IMR-90 (cell line): Measurements from ENCODE around the gene CREG1. TPM values are rescaled to one million over a fixed set of nuclear protein-coding genes. Genes with fewer than 3 reads are reported as not detected.

ENCODE experiments used
- ATAC-seq: fragments of 200-7000 bp; cut with Tn5 transposase; 2 replicates; pipeline ENCODE4 v1.9.1; 2020; ENCODE audit warnings: low read depth, mild to moderate bottlenecking, moderate library complexity
- BruUV-seq: library from RNA; stranded (reverse); fragments of 400-500 nt; replicated peaks from 2 replicates; lab custom pipeline; 2021; lab: Mats Ljungman, UMichigan
- CTCF ChIA-PET: fragments of 300-600 bp; formaldehyde crosslinking; extraction: SDS; loops from one replicate; lab custom pipeline; 2021; ENCODE audit warnings: antibody characterized with exemption; lab: Yijun Ruan, JAX
- POLR2A ChIA-PET: fragments of 300-600 bp; sonication (Branson Sonifier 250); formaldehyde crosslinking; loops from one replicate; lab custom pipeline; 2022; ENCODE audit warnings: antibody characterized with exemption; ENCODE audit not compliant: unreplicated experiment; lab: Charles Lee
- DNase-seq: peaks from one replicate; pipeline ENCODE4 v3.0.0; 2013
- H2AFZ ChIP-seq: replicated peaks from 2 replicates; pipeline ENCODE3; 2013; ENCODE audit warnings: low read length, mild to moderate bottlenecking; ENCODE audit not compliant: poor library complexity
- H2AK5ac ChIP-seq: 2 replicates; pipeline ENCODE4 v1.6.1; 2013; ENCODE audit warnings: low read depth, low read length, inconsistent platforms
- H2AK9ac ChIP-seq: replicated peaks from 2 replicates; pipeline ENCODE3; 2013; ENCODE audit warnings: mild to moderate bottlenecking, low read depth, low read length, moderate library complexity; ENCODE audit not compliant: poor library complexity
- H2BK120ac ChIP-seq: 2 replicates; pipeline ENCODE4 v1.6.1; 2013; ENCODE audit warnings: low read depth, low read length, inconsistent platforms
- H2BK15ac ChIP-seq: 3 replicates; pipeline ENCODE4 v1.6.1; 2013; ENCODE audit warnings: low read depth, low read length, inconsistent platforms
- H2BK20ac ChIP-seq: 2 replicates; pipeline ENCODE4 v1.6.1; 2013; ENCODE audit warnings: low read depth, mild to moderate bottlenecking, inconsistent platforms, low read length, moderate library complexity
- H2BK5ac ChIP-seq: 2 replicates; pipeline ENCODE4 v1.6.1; 2013; ENCODE audit warnings: mild to moderate bottlenecking, low read depth, low read length, inconsistent platforms; ENCODE audit not compliant: poor library complexity, severe bottlenecking
- H3K14ac ChIP-seq: replicated peaks from 2 replicates; pipeline ENCODE4 v1.6.1; 2013; ENCODE audit warnings: low read depth, low read length, inconsistent platforms
- H3K18ac ChIP-seq: 2 replicates; pipeline ENCODE4 v1.6.1; 2013; ENCODE audit warnings: low read depth, low read length, control low read depth
- H3K23ac ChIP-seq: 2 replicates; pipeline ENCODE4 v1.6.1; 2013; ENCODE audit warnings: low read depth, low read length, inconsistent platforms
- H3K27ac ChIP-seq: 2 replicates; pipeline ENCODE4 v1.5.1; 2013; ENCODE audit warnings: mild to moderate bottlenecking, control low read depth, low read length; ENCODE audit not compliant: insufficient read depth
- H3K27me3 ChIP-seq: 2 replicates; pipeline ENCODE4 v1.6.1; 2013; ENCODE audit warnings: low read length; ENCODE audit not compliant: control insufficient read depth, insufficient read depth
- H3K36me3 ChIP-seq: 2 replicates; pipeline ENCODE4 v1.6.1; 2013; ENCODE audit warnings: low read length, mixed read lengths; ENCODE audit not compliant: control insufficient read depth, insufficient read depth
- H3K4ac ChIP-seq: 2 replicates; pipeline ENCODE4 v1.6.1; 2013; ENCODE audit warnings: low read depth, low read length, inconsistent platforms
- H3K4me1 ChIP-seq: 2 replicates; pipeline ENCODE4 v1.6.1; 2013; ENCODE audit warnings: low read length, mixed read lengths; ENCODE audit not compliant: control insufficient read depth, insufficient read depth
- H3K4me2 ChIP-seq: 2 replicates; pipeline ENCODE4 v1.6.1; 2013; ENCODE audit warnings: low read depth, mild to moderate bottlenecking, control low read depth, low read length, moderate library complexity
- H3K4me3 ChIP-seq: 2 replicates; pipeline ENCODE4 v1.5.1; 2013; ENCODE audit warnings: low read depth, mild to moderate bottlenecking, control low read depth, low read length, moderate library complexity; ENCODE audit not compliant: insufficient read depth
- H3K56ac ChIP-seq: 2 replicates; pipeline ENCODE4 v1.6.1; 2013; ENCODE audit warnings: low read length, inconsistent platforms; ENCODE audit not compliant: insufficient read depth; ENCODE audit errors: extremely low read depth
- H3K79me1 ChIP-seq, 2 experiments: 2 replicates each; pipeline ENCODE4 v1.6.1; 2013; ENCODE audit warnings: low read length in 2 of 2, inconsistent platforms in 1 of 2, low read depth in 1 of 2
- H3K9ac ChIP-seq: 2 replicates; pipeline ENCODE4 v1.6.1; 2013; ENCODE audit warnings: low read depth, low read length, control low read depth
- H3K9me1 ChIP-seq: 2 replicates; pipeline ENCODE4 v1.6.1; 2013; ENCODE audit warnings: low read length, inconsistent platforms; ENCODE audit not compliant: insufficient read depth
- H3K9me3 ChIP-seq: 2 replicates; pipeline ENCODE4 v1.6.1; 2013; ENCODE audit warnings: low read length; ENCODE audit not compliant: control insufficient read depth, insufficient read depth
- H4K20me1 ChIP-seq: 2 replicates; pipeline ENCODE4 v1.6.1; 2013; ENCODE audit warnings: low read length, inconsistent platforms; ENCODE audit not compliant: insufficient read depth
- H4K5ac ChIP-seq: 2 replicates; pipeline ENCODE4 v1.6.1; 2013; ENCODE audit warnings: mild to moderate bottlenecking, low read depth, low read length, control low read depth
- H4K8ac ChIP-seq, 2 experiments: 2 replicates each; pipeline ENCODE4 v1.6.1; 2013; ENCODE audit warnings: low read depth in 2 of 2, low read length in 2 of 2, control low read depth in 1 of 2, inconsistent platforms in 1 of 2
- H4K91ac ChIP-seq: 2 replicates; pipeline ENCODE4 v1.6.1; 2013; ENCODE audit warnings: low read depth, low read length, inconsistent platforms; ENCODE audit not compliant: insufficient read depth
- BHLHE40 ChIP-seq: fragments of 150-350 bp; IDR thresholded peaks from 2 replicates; pipeline ENCODE4 v1.6.1; 2016; ENCODE audit warnings: mild to moderate bottlenecking, low read depth, low read length
- CEBPB ChIP-seq: IDR thresholded peaks from 2 replicates; pipeline ENCODE4 v1.6.1; 2012; ENCODE audit warnings: low read depth, low read length, improper control_type of control experiment
- CHD1 ChIP-seq: IDR thresholded peaks from 2 replicates; pipeline ENCODE4 v1.6.1; 2012; ENCODE audit warnings: low read depth, low read length, improper control_type of control experiment
- FOS ChIP-seq: fragments of 150-350 bp; IDR thresholded peaks from 2 replicates; pipeline ENCODE4 v1.6.1; 2016; ENCODE audit warnings: low read depth, low read length
- MAFK ChIP-seq: IDR thresholded peaks from 2 replicates; pipeline ENCODE4 v1.6.1; 2012; ENCODE audit warnings: low read depth, low read length, improper control_type of control experiment
- MAZ ChIP-seq: IDR thresholded peaks from 2 replicates; pipeline ENCODE4 v1.6.1; 2012; ENCODE audit warnings: low read depth, mild to moderate bottlenecking, low read length, improper control_type of control experiment, moderate library complexity, borderline replicate concordance
- MXI1 ChIP-seq: IDR thresholded peaks from 2 replicates; pipeline ENCODE4 v1.6.1; 2012; ENCODE audit warnings: low read depth, mild to moderate bottlenecking, low read length, moderate library complexity, borderline replicate concordance
- NFE2L2 ChIP-seq: fragments of 150-350 bp; IDR thresholded peaks from 2 replicates; pipeline ENCODE4 v1.6.1; 2016; ENCODE audit warnings: low read depth, mild to moderate bottlenecking, low read length
- POLR2A ChIP-seq: IDR thresholded peaks from 2 replicates; pipeline ENCODE4 v1.6.1; 2012; ENCODE audit warnings: mild to moderate bottlenecking, low read depth, low read length
- RAD21 ChIP-seq: IDR thresholded peaks from 2 replicates; pipeline ENCODE4 v1.6.1; 2012; ENCODE audit warnings: low read length, improper control_type of control experiment
- RCOR1 ChIP-seq: IDR thresholded peaks from 2 replicates; pipeline ENCODE4 v1.6.1; 2012; ENCODE audit warnings: mild to moderate bottlenecking, low read length, improper control_type of control experiment; ENCODE audit not compliant: insufficient replicate concordance
- RFX5 ChIP-seq: IDR thresholded peaks from 2 replicates; pipeline ENCODE4 v1.8.0; 2012; ENCODE audit warnings: low read depth, mild to moderate bottlenecking, low read length, moderate library complexity
- SMC3 ChIP-seq: fragments of 150-350 bp; IDR thresholded peaks from 2 replicates; pipeline ENCODE4 v1.6.1; 2016; ENCODE audit warnings: low read depth, mild to moderate bottlenecking, antibody characterized with exemption, low read length, moderate library complexity
- WGBS, 2 experiments: methylation state at CpG; one replicate each; pipeline versions ENCODE4 v1.1.5 to v1.1.7; 2013; ENCODE audit warnings: missing lambda C conversion rate in 2 of 2; ENCODE audit not compliant: insufficient read length in 1 of 2; ENCODE audit errors: extremely low coverage in 2 of 2; 5-methylcytosine and 5-hydroxymethylcytosine counted together
- dilution Hi-C: fragments of 300-500 bp; cut with HindIII; formaldehyde crosslinking; loops from one replicate; pipeline ENCODE4 v1.14.3; 2018; ENCODE audit warnings: low sequenced_read_pairs; ENCODE audit not compliant: unreplicated experiment
- in situ Hi-C: fragments of 300-500 bp; cut with MboI; formaldehyde crosslinking; loops from 3 replicates; pipeline ENCODE4 v1.14.3; 2019; ENCODE audit warnings: low sequenced_read_pairs, inconsistent platforms, mixed read lengths
- intact Hi-C: fragments of 100-400 bp; cut with micrococcal nuclease; formaldehyde crosslinking; loops from 2 replicates; pipeline ENCODE4 v1.10.0; 2022
- polyA plus RNA-seq, 3 experiments: library from polyadenylated mRNA; depleted of rRNA; stranded (reverse); fragments of >200 nt; gene quantifications; 2 replicates each; pipeline ENCODE4 v1.2.3, GENCODE V29; 2012; ENCODE audit warnings: low replicate concordance in 1 of 3
- total RNA-seq: library from RNA; depleted of rRNA; stranded (reverse); fragments of >200 nt; gene quantifications from 2 replicates; pipeline ENCODE4 v1.2.3, GENCODE V29; 2012
- TF ChIP-seq, protein P1 (sequence below): conservative IDR thresholded peaks from 2 replicates; pipeline ENCODE4 v1.5.1; 2012; ENCODE audit warnings: mild to moderate bottlenecking, low read depth, low read length, improper control_type of control experiment
- TF ChIP-seq, protein P2 (sequence below): fragments of 150-350 bp; IDR thresholded peaks from 2 replicates; pipeline ENCODE4 v1.6.1; 2016; ENCODE audit warnings: low read depth, mild to moderate bottlenecking, low read length, moderate library complexity, borderline replicate concordance

CREG1 gene
- total and polyA plus RNA-seq, 2 of the 4 experiments (the other 2 are of a cell fraction): 2.9 to 6.4 TPM

- in situ Hi-C loops: no loop called here
- TF ChIP-seq NFE2L2 (no peak), RCOR1 (no peak), CHD1 (no peak), MAZ (no peak), FOS (no peak), CEBPB (no peak), MXI1 (no peak), MAFK (no peak), BHLHE40 (no peak), RFX5 (no peak), POLR2A (no peak), SMC3 (no peak), RAD21 (no peak)
- TF ChIP-seq, protein P1, sequence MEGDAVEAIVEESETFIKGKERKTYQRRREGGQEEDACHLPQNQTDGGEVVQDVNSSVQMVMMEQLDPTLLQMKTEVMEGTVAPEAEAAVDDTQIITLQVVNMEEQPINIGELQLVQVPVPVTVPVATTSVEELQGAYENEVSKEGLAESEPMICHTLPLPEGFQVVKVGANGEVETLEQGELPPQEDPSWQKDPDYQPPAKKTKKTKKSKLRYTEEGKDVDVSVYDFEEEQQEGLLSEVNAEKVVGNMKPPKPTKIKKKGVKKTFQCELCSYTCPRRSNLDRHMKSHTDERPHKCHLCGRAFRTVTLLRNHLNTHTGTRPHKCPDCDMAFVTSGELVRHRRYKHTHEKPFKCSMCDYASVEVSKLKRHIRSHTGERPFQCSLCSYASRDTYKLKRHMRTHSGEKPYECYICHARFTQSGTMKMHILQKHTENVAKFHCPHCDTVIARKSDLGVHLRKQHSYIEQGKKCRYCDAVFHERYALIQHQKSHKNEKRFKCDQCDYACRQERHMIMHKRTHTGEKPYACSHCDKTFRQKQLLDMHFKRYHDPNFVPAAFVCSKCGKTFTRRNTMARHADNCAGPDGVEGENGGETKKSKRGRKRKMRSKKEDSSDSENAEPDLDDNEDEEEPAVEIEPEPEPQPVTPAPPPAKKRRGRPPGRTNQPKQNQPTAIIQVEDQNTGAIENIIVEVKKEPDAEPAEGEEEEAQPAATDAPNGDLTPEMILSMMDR: no peak
- TF ChIP-seq, protein P2, sequence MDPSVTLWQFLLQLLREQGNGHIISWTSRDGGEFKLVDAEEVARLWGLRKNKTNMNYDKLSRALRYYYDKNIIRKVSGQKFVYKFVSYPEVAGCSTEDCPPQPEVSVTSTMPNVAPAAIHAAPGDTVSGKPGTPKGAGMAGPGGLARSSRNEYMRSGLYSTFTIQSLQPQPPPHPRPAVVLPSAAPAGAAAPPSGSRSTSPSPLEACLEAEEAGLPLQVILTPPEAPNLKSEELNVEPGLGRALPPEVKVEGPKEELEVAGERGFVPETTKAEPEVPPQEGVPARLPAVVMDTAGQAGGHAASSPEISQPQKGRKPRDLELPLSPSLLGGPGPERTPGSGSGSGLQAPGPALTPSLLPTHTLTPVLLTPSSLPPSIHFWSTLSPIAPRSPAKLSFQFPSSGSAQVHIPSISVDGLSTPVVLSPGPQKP: no peak
Observed at GRCh38 chr1:167579986-167580385, 26.4 kb upstream of the CREG1 start.

More at GRCh38 chr1:167579986-167580385, 26.4 kb upstream of the CREG1 start:
- DNase-seq: no peak
- Histone ChIP-seq H3K18ac (no peak overlapping the region), H4K8ac (no peak overlapping the region), H3K14ac (no peak overlapping the region), H3K27ac (no peak overlapping the region), H3K56ac (no peak overlapping the region), H2AK5ac (no peak overlapping the region), H2BK20ac (no peak overlapping the region), H3K27me3 (peaks cover 8% of the 10 kb centered on the region), H2AFZ (no peak overlapping the region), H3K9me3 (no peaks in the 10 kb centered on the region), H3K9ac (no peak overlapping the region), H2BK5ac (no peak overlapping the region), H2BK120ac (no peak overlapping the region), H4K20me1 (no peaks in the 10 kb centered on the region), H4K5ac (no peak overlapping the region), H3K9me1 (no peaks in the 10 kb centered on the region), H3K4me1 (no peaks in the 10 kb centered on the region), H3K4ac (no peak overlapping the region), H3K36me3 (no peaks in the 10 kb centered on the region), H3K23ac (no peak overlapping the region), H4K91ac (no peak overlapping the region), H2BK15ac (no peak overlapping the region), H3K4me3 (no peak overlapping the region), H3K4me2 (no peak overlapping the region), H2AK9ac (no peak overlapping the region), H3K79me1 (no peaks in the 10 kb centered on the region)
- POLR2A ChIA-PET: no interaction called here
- intact Hi-C loops (no loop called here), dilution Hi-C loops (no loop called here)
- CTCF ChIA-PET: interaction anchor here (0.6 kb wide), 1 partner anchor 19 kb away, joined by 3 read pairs; no protein-coding TSS in a partner anchor
- no peak for ATAC-seq
- WGBS, 2 experiments: no CpG with 5 or more reads among the region's 4 CpGs
- BruUV-seq: no TSS peak
